Lung (tissue), 12 donors: ENCODE measurements around the gene TMEM132C. TPM values are rescaled to one million over a fixed set of nuclear protein-coding genes. Genes with fewer than 3 reads are reported as not detected.

Experiments used
- ATAC-seq: fragments of 200-7000 bp; cut with Tn5 transposase; one replicate; pipeline ENCODE4 v1.9.1; 2020; ENCODE audit warnings: moderate number of reproducible peaks; ENCODE audit not compliant: insufficient read depth, low FRiP score
- DNase-seq, 3 donors: peaks; one replicate each; pipeline ENCODE4 v3.0.0-alpha.2; 2013 to 2017
- H3K27ac ChIP-seq, 2 donors: one replicate each; pipeline ENCODE4 v1.5.1; 2013; ENCODE audit warnings: mild to moderate bottlenecking in 2 of 2, moderate library complexity in 2 of 2, control low read depth in 1 of 2, inconsistent platforms in 1 of 2, low read depth in 1 of 2, low read length in 1 of 2
- H3K27me3 ChIP-seq, 3 donors: one replicate each; pipeline ENCODE4 v1.5.1; 2013; ENCODE audit warnings: low read length in 2 of 3; ENCODE audit not compliant: control insufficient read depth in 3 of 3, insufficient read depth in 3 of 3
- H3K36me3 ChIP-seq, 4 donors: one replicate each; pipeline ENCODE4 v1.5.1; 2013; ENCODE audit warnings: low read length in 4 of 4, mild to moderate bottlenecking in 1 of 4, moderate library complexity in 1 of 4; ENCODE audit not compliant: control insufficient read depth in 4 of 4, insufficient read depth in 4 of 4
- H3K4me1 ChIP-seq, 5 donors: one replicate each; pipeline ENCODE4 v1.5.1; 2013; ENCODE audit warnings: low read length in 5 of 5, mild to moderate bottlenecking in 2 of 5, moderate library complexity in 1 of 5; ENCODE audit not compliant: control insufficient read depth in 5 of 5, insufficient read depth in 5 of 5
- H3K4me3 ChIP-seq: one replicate; pipeline ENCODE4 v1.5.1; 2013; ENCODE audit warnings: mild to moderate bottlenecking, control low read depth, moderate library complexity
- H3K9ac ChIP-seq, 2 donors: one replicate each; pipeline ENCODE4 v1.5.1; 2013; ENCODE audit warnings: low read length in 2 of 2, control low read depth in 1 of 2; ENCODE audit not compliant: insufficient read depth in 1 of 2
- H3K9me3 ChIP-seq, 4 donors: one replicate each; pipeline ENCODE4 v1.5.1; 2013; ENCODE audit warnings: low read length in 3 of 4, mild to moderate bottlenecking in 1 of 4, moderate library complexity in 1 of 4; ENCODE audit not compliant: control insufficient read depth in 4 of 4, insufficient read depth in 3 of 4
- CTCF ChIP-seq: IDR thresholded peaks from 2 replicates; pipeline ENCODE4 v1.5.1; 2012; ENCODE audit warnings: mild to moderate bottlenecking; ENCODE audit errors: control extremely low read depth, extremely low read depth
- WGBS, 2 donors: extraction: QIAGEN DNeasy Blood & Tissue Kit; methylation state at CpG; one replicate each; pipeline ENCODE4 v1.1.7; 2013; 5-methylcytosine and 5-hydroxymethylcytosine counted together
- polyA plus RNA-seq, 2 donors: library from polyadenylated mRNA; stranded (reverse); fragments of 200-250 nt; gene quantifications; one replicate each; pipeline ENCODE4 v1.2.1, GENCODE V29; 2013
- total RNA-seq, 2 donors: library from RNA; depleted of rRNA in 1 of 2; stranded (reverse); fragments of >200 nt in 1 of 2; gene quantifications; one replicate each; pipeline ENCODE4 v1.2.1, GENCODE V29; 2014 to 2021
- donor health status: control.
- donor health status: control.
- donor health status: Bipolar disorder and iron deficiency.
- donor health status: healthy.
- donor health status: DM: yes; HTN: yes; CAD: no.

Gene TMEM132C
- total and polyA plus RNA-seq, 4 donors = 0.35 to 16.5 (median 0.77) TPM

GRCh38 chr12:128418944-128419343 is 152.0 kb downstream of the TMEM132C start:
- 64 to 77% methylated on average over 5 of the region's 5 CpGs for WGBS, 2 donors
- peaks cover 0 to 5% (median 2%) of the 10 kb centered on the region in 4 donors for H3K36me3 ChIP-seq
- peaks cover 0 to 7% (median 0%) of the 10 kb centered on the region in 5 donors for H3K4me1 ChIP-seq
- no peak for ATAC-seq
- no peak overlapping the region for H3K27ac ChIP-seq
- H3K9ac ChIP-seq = no peak overlapping the region
- no peak for DNase-seq
- TF ChIP-seq CTCF = no peak
- no peak overlapping the region for H3K4me3 ChIP-seq
- no peaks in the 10 kb centered on the region for H3K27me3 ChIP-seq
- H3K9me3 ChIP-seq = no peaks in the 10 kb centered on the region

- peaks cover 0 to 5% (median 2%) of the 10 kb centered on the region in 4 donors for H3K36me3 ChIP-seq
- no peaks in the 10 kb centered on the region for H3K9me3 ChIP-seq
- TF ChIP-seq CTCF = no peak
- H3K4me3 ChIP-seq = no peak overlapping the region
- H3K9ac ChIP-seq = no peak overlapping the region
- no peaks in the 10 kb centered on the region for H3K27me3 ChIP-seq
- no peak overlapping the region for H3K27ac ChIP-seq
- 84 to 88% methylated on average over 2 of the region's 2 CpGs for WGBS, 2 donors
- DNase-seq (no peak), ATAC-seq (no peak)
- H3K4me1 ChIP-seq = peaks cover 0 to 7% (median 0%) of the 10 kb centered on the region in 5 donors
These were observed 153.2 kb downstream of the TMEM132C start for GRCh38 chr12:128420163-128420562.

DNA sequence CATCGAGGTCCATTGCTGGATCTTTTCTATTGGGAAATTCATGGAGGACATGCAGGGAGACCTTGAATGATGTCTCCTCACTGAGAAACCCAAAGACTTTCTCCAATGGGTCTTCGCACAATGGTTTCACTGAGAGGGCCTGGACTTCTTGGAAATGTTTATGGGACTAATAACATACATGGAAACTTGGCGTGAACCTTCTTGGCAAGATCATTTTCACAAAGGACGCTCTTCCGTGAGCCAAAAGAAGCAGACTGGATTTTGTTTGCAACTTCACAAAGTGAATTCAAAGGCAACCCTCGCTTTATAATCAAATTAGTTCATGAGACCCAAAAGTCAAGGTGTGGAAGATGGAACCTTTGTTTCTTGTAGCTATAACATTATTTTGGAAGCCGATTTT is 154.4 kb downstream of the TMEM132C start:
- Histone ChIP-seq H3K9ac (no peak overlapping the region), H3K4me3 (no peak overlapping the region), H3K9me3 (peaks cover 0 to 2% (median 0%) of the 10 kb centered on the region in 4 donors), H3K36me3 (no peaks in the 10 kb centered on the region), H3K27me3 (no peaks in the 10 kb centered on the region), H3K27ac (no peak overlapping the region), H3K4me1 (peaks cover 0 to 17% (median 0%) of the 10 kb centered on the region in 5 donors)
- TF ChIP-seq CTCF = no peak
- WGBS, 2 donors = 77 to 83% methylated on average over 7 of the region's 7 CpGs
- ATAC-seq = no peak
- DNase-seq = no peak

GRCh38 chr12:128423205-128423604 is 156.2 kb downstream of the TMEM132C start:
- H3K9ac ChIP-seq = no peak overlapping the region
- peaks cover 0 to 2% (median 0%) of the 10 kb centered on the region in 4 donors for H3K9me3 ChIP-seq
- DNase-seq (peak in 1 of 3 donors; percentile 53), ATAC-seq (no peak)
- no peaks in the 10 kb centered on the region for H3K27me3 ChIP-seq
- no peak overlapping the region for H3K27ac ChIP-seq
- no peak overlapping the region for H3K4me3 ChIP-seq
- WGBS, 2 donors = 73 to 81% methylated on average over 2 of the region's 2 CpGs
- H3K36me3 ChIP-seq = no peaks in the 10 kb centered on the region
- TF ChIP-seq CTCF = no peak
- H3K4me1 ChIP-seq = peaks cover 0 to 23% (median 0%) of the 10 kb centered on the region in 5 donors
